HFFc6 (cell line): Measurements from ENCODE around the gene CRAMP1. TPM values are rescaled to one million over a fixed set of nuclear protein-coding genes. Genes with fewer than 3 reads are reported as not detected.

Experiments used
- DNase-seq: peaks from one replicate; pipeline ENCODE4 v3.0.0-alpha.2; 2018
- H3K27ac Mint-ChIP-seq: 2 replicates; pipeline ENCODE4 v1.8.0; 2020; ENCODE audit warnings: mild to moderate bottlenecking, mixed read lengths
- H3K27me3 Mint-ChIP-seq: 2 replicates; pipeline ENCODE4 v1.8.0; 2021; ENCODE audit warnings: mild to moderate bottlenecking, moderate library complexity, mixed read lengths; ENCODE audit not compliant: insufficient read depth
- H3K36me3 Mint-ChIP-seq: 2 replicates; pipeline ENCODE4 v1.8.0; 2021; ENCODE audit warnings: low read depth, mixed read lengths
- H3K4me1 Mint-ChIP-seq: 2 replicates; pipeline ENCODE4 v1.8.0; 2020; ENCODE audit warnings: low read depth, mixed read lengths
- H3K4me3 Mint-ChIP-seq: 2 replicates; pipeline ENCODE4 v1.8.0; 2020; ENCODE audit warnings: mild to moderate bottlenecking, moderate library complexity, mixed read lengths
- H3K9me3 Mint-ChIP-seq: 2 replicates; pipeline ENCODE4 v1.8.0; 2020; ENCODE audit warnings: mild to moderate bottlenecking, mixed read lengths
- CTCF ChIP-seq: fragments of 200-600 bp; sonication (generic); IDR thresholded peaks from 2 replicates; pipeline ENCODE4 v1.5.0; 2021; ENCODE audit warnings: antibody characterized with exemption, mild to moderate bottlenecking
- total RNA-seq, 6 experiments: library from RNA; stranded (reverse); fragmentation: NEBNext Ultra II Directional; extraction: Animal tissue kit (Norgen Biotek cat#: 25700); gene quantifications; 2 replicates in 1 of 6; 3 replicates in 5 of 6; pipeline ENCODE4 v1.2.3, GENCODE V29; 2021

CRAMP1 gene
- total RNA-seq, 6 experiments from 2014 or later, result 10.7 to 14.2 (median 12.4) TPM

- peaks cover 26% of the 10 kb centered on the region for H3K36me3 Mint-ChIP-seq
- H3K9me3 Mint-ChIP-seq, result no peaks in the 10 kb centered on the region
These were observed 22.4 kb downstream of the CRAMP1 start for GRCh38 chr16:1634541-1634940.

GRCh38 chr16:1635070-1635469 lies 22.9 kb downstream of the CRAMP1 start:
- Mint-ChIP-seq H3K36me3 (peaks cover 30% of the 10 kb centered on the region), H3K4me1 (no peaks in the 10 kb centered on the region), H3K27me3 (peaks cover 4% of the 10 kb centered on the region), H3K9me3 (no peaks in the 10 kb centered on the region), H3K27ac (no peak overlapping the region), H3K4me3 (no peak overlapping the region)
- DNase-seq, result no peak
- TF ChIP-seq CTCF, result no peak

More at GRCh38 chr16:1634541-1634940, 22.4 kb downstream of the CRAMP1 start:
- Mint-ChIP-seq H3K4me1 (no peaks in the 10 kb centered on the region), H3K27me3 (peaks cover 4% of the 10 kb centered on the region), H3K4me3 (no peak overlapping the region), H3K27ac (no peak overlapping the region)
- DNase-seq, result no peak
- no peak for TF ChIP-seq CTCF

- Mint-ChIP-seq H3K4me3 (no peak overlapping the region), H3K9me3 (no peaks in the 10 kb centered on the region), H3K27ac (no peak overlapping the region), H3K4me1 (no peaks in the 10 kb centered on the region), H3K36me3 (peaks cover 31% of the 10 kb centered on the region), H3K27me3 (peaks cover 4% of the 10 kb centered on the region)
- DNase-seq, result no peak
- no peak for TF ChIP-seq CTCF
These were observed 25.4 kb downstream of the CRAMP1 start for GRCh38 chr16:1637526-1637925.

DNA sequence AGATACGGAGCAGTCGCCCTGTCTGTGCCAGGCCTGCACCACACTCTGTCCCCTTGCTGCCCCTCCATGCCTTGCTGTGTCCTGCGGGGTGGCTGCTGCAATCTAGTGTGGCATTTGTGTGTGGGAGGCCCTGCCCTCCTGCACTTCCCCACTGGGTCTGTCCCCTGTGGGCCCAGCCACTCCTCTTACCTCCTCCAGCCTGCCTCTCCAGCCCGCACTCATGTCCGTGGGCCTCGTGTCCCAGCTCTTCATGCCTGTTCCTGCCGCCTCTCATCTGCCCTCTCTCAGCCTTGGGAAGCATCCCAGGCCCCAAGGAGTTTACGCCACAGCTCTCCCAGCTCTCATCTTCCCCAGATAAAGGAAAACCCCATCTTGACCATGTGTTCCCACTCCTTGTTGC lies 26.6 kb downstream of the CRAMP1 start:
- H3K36me3 Mint-ChIP-seq, result peaks cover 33% of the 10 kb centered on the region
- no peak overlapping the region for H3K4me3 Mint-ChIP-seq
- H3K27ac Mint-ChIP-seq, result no peak overlapping the region
- TF ChIP-seq CTCF, result no peak
- no peaks in the 10 kb centered on the region for H3K4me1 Mint-ChIP-seq
- no peaks in the 10 kb centered on the region for H3K9me3 Mint-ChIP-seq
- no peak for DNase-seq
- peaks cover 8% of the 10 kb centered on the region for H3K27me3 Mint-ChIP-seq

- H3K9me3 Mint-ChIP-seq, result no peaks in the 10 kb centered on the region
- H3K4me1 Mint-ChIP-seq, result no peaks in the 10 kb centered on the region
- no peak overlapping the region for H3K27ac Mint-ChIP-seq
- peaks cover 4% of the 10 kb centered on the region for H3K27me3 Mint-ChIP-seq
- peaks cover 33% of the 10 kb centered on the region for H3K36me3 Mint-ChIP-seq
- no peak for TF ChIP-seq CTCF
- H3K4me3 Mint-ChIP-seq, result no peak overlapping the region
- no peak for DNase-seq
These were observed 27.1 kb downstream of the CRAMP1 start for GRCh38 chr16:1639282-1639681.

- H3K27me3 Mint-ChIP-seq, result peaks cover 4% of the 10 kb centered on the region
- H3K36me3 Mint-ChIP-seq, result peaks cover 35% of the 10 kb centered on the region
- no peak overlapping the region for H3K4me3 Mint-ChIP-seq
- no peaks in the 10 kb centered on the region for H3K4me1 Mint-ChIP-seq
- no peak for TF ChIP-seq CTCF
- DNase-seq, result no peak
- H3K27ac Mint-ChIP-seq, result no peak overlapping the region
- H3K9me3 Mint-ChIP-seq, result no peaks in the 10 kb centered on the region
These were observed 27.7 kb downstream of the CRAMP1 start for GRCh38 chr16:1639860-1640259.
